NCI-H510A treated with DMSO at 0.1 percent for 48 hours (cell line): ENCODE measurements around the gene TSPAN8.
"Not testable (repeated sequence)": the region's sequence is repeated elsewhere in the genome, so short reads cannot be mapped to it uniquely, and the experiment has no call there.

Experiments
- DNase-seq: peaks from one replicate; lab custom pipeline; 2025; lab: John Stamatoyannopoulos, UW

Gene TSPAN8

DNA sequence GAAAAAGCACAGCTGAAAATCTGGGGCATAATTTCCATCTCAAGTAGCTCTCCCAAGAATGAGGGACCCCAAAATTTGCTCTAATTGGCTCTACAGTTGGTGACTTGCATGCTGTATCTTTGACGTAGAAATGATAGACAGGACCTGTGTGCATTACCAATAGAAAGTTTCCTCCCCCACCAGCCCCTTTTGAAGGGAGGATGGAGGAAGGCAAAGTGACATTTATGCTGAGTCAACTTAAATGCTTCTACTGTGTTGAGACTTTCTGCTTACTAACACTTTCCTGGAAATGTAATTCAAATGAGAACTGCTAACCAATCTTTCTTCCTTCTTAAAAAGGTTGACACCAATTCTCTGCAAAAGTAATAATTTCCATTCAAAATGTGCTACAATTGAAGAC, 31.9 kb downstream of the TSPAN8 start:
- no peak for DNase-seq

DNA sequence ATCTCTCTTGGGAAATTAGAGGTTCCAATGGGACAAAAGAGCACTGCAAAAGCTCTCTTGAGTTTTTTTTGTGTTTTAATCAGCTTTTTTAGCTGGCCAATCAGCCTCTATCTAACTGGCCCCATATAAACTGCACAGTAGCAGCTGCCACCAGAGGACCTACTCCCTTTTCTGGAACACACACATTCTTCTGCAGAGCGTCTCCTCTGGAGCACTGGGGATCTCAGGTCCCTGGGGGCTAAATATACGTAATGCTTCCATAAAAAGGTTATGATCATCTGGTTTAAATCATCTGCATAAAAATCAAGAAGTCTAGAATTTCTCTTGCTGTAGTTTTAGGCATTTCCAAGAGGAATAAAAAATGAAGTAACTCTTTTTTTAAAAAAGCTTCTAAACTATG, 32.3 kb downstream of the TSPAN8 start:
- DNase-seq: no peak

DNA sequence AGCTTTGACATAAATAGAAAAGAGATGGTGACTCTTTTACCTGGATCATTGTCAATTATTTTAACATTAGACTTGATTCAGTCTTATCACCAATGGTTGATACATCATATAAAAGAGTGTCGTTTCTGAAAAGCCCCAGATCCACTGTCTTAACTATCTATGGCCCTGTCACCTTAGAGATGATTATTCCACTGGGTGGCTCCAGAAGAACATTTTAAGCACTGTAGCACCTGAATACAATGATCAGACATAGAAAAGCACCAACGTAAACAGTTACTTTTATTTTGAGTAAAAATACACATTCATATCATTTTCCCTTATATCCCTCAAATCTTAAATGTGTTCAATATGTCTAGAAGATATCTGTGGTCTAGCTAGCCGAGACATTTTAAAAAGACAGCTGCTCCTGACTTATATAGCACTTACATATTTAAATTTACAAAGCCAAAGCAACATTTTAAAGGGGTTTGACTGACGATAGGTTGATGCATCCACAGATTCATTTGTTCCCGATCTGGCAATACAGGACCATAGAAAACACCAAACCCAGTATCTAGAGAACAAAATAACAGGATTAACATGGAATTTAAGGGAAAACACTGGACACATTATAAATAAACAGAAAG, 32.9 kb downstream of the TSPAN8 start:
- DNase-seq: no peak

DNA sequence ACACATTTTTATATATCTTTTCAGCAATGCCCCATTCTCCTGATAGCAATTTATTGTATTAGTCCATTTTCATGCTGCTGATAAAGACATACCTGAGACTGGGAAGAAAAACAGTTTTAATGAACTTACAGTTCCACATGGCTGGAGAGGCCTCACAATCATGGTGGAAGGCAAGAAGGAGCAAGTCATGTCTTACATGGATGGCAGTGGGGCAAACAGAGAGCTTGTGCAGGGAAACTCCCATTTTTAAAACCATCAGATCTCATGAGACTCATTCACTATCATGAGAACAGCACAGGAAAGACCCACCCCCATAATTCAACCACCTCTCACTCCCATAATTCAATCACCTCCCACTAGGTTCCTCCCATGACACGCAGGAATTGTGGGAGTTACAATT, 44.7 kb downstream of the TSPAN8 start:
- DNase-seq: not testable (repeated sequence)

DNA sequence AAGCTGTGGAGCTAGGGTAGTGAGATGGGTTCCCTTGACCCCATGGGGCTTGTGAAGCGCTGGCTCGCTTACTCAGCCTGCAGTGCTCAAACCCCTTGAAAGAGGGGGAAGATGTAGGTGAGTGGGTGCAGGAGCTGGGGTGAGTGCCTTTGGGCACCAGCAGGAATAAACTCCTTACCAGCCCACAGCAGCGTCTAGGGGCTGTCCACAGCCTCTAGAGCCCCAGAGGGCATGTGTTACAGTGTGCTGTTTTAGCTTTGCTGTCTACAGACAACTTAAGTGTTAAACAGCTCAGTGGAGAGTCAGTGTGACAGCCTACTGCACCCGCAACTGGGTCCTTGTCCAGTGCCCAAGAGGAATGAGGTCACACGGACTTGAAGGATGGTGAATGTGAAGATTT, 48.0 kb downstream of the TSPAN8 start:
- no peak for DNase-seq

DNA sequence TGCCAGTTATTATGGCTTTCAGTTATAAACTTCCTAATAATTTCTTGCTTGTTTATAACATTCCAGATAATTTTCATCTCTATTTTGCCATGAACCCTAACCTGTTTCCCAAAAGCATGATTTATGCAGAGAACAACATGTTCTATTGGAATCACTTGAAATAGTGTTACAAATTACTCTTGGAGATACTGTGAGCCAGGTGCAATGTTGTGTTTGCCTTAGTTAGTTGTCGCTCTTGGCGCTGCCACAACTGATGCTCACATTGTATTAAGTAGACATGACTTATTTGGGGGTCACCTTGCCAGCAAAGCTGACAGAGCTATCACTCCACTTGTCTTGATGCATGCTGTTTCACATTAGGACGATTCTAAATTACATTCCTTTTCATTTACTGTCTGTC, 49.4 kb downstream of the TSPAN8 start:
- no peak for DNase-seq

DNA sequence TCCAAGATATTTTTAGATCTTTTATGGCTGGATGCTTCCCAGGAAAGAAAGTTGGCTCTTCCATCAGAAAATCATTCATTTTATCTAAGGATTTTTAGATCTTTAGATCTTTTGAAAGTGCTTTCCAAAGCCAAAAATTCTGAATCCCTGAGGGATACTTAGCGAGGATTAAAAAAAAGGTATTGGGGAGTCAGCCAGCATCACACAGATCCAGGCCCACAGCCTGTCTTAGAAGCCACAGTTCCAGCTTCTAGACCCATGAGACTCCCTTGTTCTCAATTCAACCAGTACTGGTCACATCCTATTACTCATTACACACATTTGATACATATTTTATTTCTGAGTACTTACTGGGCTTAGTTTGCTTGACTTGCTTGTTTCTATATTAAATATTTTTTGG, 49.9 kb downstream of the TSPAN8 start:
- DNase-seq: no peak

DNA sequence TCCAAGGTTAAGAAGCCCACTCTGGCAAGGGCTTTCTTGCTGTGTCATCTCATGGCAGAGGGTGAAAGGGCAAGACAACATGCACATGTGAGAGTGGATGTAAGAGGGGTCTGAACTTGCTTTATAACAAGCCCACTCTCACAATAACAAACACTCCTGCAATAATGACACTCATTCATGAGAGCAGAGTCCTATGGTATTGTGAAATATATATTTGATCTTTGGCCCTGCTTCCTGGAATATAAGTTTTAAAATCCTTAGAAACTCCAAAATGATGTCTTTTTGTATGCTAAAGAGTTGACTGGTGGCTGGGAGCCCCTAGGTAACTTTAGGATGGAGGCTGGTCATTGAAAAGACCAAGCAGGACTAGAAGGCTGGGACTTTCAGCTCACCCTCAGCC, 51.8 kb downstream of the TSPAN8 start:
- DNase-seq: no peak

DNA sequence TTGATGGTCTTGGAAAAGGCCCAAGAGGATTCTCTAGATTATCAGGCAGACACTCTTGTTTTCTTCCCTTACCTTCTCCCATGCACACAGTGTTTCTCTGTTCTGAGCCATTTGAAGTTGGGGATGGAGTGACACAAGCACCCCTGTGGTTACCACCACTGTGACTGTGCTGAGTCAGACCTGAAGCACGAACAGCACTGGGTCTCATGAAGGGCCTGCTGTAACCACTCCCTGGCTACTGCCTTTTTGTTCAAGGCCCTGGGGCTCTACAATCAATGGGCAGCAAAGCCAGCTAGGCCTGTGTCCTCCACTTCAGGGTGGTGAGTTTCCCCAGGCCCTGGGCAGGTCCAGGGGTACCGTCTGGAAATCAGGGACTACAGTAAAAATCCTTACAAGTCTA, 65.5 kb downstream of the TSPAN8 start:
- no peak for DNase-seq

DNA sequence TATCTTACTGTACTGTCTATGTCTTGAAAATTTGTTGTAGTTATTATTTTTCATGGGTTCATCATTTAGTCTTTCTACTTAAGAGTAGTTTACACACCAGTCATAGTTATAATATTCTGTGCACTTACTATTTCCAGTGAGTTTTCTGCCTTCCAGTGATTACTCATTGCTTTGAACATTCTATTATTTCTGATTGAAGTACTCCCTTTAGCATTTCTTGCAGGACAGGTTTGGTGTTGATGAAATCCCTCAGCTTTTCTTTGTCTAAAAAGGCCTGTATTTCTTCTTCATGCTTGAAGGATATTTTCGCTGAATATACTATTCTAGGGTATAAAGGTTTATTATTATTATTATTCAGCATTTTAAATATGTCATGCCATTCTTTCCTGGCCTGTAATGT, 66.8 kb downstream of the TSPAN8 start:
- no peak for DNase-seq

DNA sequence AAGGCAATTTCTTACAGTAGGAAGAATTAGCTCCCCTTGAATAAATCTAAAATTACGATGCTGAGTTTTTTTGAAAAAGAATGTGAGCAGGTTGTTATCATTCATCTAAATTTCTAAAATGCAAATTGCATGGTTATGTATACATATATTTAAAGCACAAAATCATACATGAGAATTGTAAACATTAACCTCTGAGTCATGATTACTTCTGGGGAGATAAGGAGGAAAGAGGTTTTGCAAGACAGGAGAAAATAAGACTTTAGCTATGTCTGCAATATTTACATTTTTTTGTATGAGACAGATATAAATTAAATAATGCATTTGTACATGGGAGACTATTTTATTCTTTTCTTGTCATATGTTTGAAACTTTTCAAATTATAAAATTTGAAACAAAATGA, 72.2 kb downstream of the TSPAN8 start:
- DNase-seq: no peak

DNA sequence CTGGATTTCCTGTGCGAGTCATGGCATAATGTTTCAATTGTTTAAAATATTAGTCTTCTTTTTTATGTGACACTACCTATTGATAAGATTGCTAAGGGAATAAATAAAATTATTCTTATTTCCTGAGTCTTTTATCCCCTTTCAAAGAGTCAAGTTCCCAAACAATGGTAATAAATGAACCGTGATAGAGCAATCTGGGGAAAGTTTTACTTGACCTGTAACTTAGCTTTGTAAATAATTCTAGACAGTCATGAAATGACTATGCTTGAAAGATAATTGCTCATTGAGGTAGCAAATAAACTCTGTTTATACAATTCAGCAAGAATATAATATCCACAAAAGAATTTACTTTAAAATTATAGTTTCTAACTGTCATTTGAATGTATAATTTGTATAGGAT, 82.1 kb downstream of the TSPAN8 start:
- no peak for DNase-seq
